ENCODE data around the gene CEP164. TPM values are rescaled to one million over a fixed set of nuclear protein-coding genes. Genes with fewer than 3 reads are reported as not detected.

The CEP164 gene
- 30.7 TPM for total RNA-seq

DNA sequence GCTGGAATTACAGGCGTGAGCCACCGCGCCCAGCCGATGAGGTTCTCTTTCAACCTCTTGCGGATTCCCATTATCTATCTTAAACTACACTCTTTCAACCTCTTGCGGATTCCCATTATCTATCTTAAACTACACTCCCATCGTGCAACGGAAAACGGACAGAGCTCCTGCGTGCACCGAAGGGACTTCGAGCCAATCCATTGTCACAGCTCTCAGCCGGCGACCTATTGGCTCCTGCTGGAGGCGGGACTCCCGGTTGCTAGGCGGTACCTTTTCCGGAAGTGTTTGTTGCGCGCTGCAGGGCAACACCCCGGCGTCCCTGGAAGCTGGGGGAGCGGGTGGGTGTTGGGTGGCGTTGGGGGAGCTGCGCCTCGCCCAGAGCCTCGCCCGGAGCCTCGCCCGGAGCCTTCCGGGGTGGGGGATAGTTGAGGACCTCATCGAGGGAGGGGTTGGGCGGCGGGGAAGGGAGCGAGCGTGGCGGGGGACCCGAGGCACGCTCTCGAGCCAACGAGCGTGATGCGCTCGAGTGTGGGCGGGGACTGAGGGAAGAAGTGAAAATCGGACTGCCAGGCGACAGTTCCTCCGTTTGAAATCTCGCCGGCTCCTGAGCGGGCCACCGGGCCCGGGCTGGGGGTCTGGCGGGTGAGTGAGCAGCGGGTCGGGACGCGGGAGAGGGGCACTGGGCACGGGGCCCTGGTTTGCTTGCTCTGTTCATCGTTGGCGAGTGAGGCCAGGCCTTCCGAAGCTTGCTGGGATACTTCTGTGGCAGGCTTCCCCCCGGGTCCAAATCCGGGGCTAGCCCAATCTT, at the start of gene CEP164:
TSS of gene CEP164 (plus strand) at position 288 of the 808 bp plus-strand sequence. CDS start 10,733 bp downstream, outside the sequence.
- DNase-seq (ENCODE audit: low spot score) = peak; percentile 97

DNA sequence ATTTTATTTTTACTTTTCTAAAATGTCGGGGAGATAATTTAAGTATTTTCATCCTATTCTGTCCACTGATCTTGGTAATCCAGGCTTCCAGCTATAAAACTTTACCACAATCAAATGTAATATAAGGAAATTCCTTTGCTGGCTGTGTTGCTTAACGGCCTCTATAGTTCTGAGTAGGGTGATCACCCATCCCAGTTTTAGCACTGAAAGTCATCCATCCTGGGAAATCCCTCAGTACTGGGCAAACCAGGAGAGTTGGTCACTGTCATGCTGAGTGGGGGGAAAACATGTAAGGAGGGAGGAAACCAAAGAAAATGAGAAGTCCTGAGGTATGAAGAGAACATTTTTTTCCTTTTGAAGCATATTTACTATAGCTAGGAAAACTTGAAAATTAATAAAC, 49.3 kb upstream of the CEP164 start:
- no peak for DNase-seq (ENCODE audit: low spot score)

DNA sequence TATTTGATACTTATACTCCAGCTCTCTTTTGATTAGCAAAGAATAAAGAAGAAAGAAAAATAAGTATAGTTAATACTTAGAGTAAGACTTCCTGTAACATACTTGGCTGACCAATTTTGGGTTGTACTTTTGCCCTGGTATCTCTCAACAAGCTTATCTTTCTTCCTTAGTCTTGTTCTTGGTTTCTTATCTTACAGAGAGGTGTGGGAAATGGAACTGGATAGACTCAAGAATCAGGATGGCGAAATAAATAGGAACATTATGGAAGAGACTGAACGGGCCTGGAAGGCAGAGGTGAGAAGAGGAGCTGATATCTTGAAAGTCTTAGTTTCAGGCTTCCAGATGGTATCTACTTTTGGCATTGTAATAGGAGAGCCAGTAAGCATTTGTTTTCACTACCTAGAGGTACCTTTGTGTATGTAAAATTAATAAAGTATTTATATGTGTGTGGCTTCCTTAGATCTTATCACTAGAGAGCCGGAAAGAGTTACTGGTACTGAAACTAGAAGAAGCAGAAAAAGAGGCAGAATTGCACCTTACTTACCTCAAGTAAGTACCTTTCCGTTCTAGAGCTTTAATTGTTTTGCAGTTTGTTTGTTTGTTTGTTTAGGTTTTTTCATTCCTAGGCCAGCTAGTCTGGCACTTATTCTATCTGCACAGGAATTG, 47.8 kb upstream of the CEP164 start:
- no peak for DNase-seq (ENCODE audit: low spot score)

DNA sequence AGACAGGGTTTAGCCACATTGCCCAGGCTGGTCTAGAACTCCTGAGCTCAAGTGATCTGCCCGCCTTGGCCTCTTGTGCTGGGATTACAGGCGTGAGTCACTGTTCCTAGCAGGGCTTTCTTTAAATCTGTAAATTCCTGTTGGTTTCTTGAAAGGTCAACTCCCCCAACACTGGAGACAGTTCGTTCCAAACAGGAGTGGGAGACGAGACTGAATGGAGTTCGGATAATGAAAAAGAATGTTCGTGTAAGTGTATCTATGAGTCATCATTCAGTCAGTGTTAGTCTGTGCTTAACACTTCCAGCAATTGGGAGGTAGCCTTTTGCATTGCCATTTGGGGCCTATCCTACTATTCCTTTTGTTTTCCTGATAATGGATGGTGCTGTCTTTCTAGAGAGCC, 46.5 kb upstream of the CEP164 start:
- no peak for DNase-seq (ENCODE audit: low spot score)

DNA sequence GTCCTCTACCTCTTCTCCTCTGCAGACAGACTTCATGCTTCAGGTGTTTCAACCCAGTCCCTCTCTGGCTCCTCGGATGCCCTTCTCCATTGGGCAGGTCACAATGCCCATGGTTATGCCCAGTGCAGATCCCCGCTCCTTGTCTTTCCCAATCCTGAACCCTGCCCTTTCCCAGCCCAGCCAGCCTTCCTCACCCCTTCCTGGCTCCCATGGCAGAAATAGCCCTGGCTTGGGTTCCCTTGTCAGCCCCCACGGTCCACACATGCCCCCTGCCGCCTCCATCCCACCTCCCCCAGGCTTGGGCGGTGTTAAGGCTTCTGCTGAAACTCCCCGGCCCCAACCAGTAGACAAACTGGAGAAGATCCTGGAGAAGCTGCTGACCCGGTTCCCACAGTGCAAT, 45.8 kb upstream of the CEP164 start:
- DNase-seq (ENCODE audit: low spot score) = no peak

DNA sequence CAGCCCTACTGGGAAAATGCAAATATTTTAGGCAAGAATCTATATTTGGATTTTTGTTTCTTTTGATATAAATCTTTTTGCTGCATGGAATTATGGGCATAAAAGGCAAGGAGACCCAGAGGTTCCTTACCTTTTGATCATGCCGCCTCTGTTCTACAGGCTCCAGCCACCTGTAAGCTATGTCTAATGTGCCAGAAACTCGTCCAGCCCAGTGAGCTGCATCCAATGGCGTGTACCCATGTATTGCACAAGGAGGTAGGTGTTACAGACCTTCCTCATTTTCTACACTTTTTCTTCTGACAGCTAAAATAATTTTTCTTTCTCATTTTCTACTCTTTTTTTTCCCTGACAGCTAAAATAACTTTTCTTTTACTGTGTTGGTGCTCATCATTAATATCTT, 44.7 kb upstream of the CEP164 start:
- DNase-seq (ENCODE audit: low spot score) = no peak

DNA sequence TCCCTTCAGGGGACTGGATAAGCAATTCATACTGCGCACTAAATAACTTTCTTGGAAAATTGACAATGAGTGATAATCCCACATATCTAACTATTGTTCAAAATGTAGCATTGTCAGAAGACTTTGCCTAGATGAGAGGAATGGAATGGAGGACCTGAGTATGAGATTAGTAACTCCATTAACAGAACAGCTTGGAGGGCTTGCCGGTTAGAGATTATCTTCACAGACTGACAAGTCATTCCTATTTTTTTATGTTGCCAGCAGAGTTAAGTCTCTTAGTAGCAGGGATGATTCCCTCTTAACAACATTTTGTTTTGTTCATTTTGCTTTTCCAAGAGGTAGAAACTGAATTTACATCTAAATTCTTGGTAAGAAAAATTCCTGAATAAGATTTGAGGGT, 43.6 kb upstream of the CEP164 start:
- DNase-seq (ENCODE audit: low spot score) = no peak

DNA sequence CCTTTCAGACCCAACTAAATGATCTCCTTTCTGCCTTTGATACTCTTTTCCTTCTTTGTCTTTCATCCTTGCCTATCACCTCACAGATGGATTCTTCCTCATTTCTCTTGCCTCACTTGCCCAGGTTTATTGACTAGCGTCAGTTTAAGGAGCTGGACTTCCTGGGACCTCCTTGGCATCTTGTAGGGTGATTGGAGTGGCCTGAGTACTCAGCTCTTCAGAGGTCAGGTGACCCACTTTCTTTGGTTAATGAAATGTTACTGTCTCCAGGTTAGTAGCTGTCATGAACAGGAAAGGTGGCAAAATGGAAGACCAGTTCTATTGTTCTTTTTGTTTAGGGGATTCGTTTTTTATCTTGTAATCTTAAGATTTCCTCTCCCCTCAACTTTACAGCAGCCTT, 41.1 kb upstream of the CEP164 start:
- DNase-seq (ENCODE audit: low spot score) = no peak

DNA sequence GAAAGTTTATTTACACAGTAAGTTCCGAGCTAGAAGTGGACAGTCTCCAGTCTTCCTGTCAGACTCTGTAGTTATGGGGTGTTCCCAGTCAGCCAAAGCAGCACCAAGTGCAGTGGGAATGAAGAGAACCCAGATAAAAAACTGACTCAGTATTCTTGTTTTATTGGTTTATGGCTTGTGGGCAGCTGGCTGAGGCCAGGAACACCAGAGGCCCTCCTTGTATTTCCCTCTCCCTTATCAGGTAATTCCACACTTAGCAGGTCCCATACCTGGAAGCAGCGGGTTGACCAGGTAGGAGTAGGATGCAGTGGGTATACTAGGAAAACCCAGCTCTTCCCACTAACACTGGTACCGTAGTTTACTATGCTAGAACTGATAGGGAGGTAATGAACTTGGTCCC, 40.0 kb upstream of the CEP164 start:
- DNase-seq (ENCODE audit: low spot score) = no peak

DNA sequence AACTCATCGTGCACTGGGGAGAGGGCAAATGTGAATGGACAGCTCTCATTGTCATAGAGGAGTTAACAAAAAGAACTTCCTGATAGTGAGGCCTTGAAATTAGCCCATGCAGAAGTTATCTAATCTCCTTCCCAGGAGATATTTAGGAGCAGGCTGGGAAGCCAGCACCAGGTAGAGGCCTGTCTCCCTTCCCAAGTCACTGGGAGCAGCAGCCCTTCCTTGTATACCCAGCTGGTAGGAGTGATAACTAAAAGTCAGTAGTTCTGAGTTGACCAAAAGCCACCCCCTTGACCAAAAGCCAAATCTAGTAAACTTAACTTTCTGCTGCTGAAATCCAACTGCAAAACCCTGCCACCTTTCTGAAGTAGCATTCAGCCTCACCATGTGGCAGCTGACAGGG, 37.9 kb upstream of the CEP164 start:
- no peak for DNase-seq (ENCODE audit: low spot score)

DNA sequence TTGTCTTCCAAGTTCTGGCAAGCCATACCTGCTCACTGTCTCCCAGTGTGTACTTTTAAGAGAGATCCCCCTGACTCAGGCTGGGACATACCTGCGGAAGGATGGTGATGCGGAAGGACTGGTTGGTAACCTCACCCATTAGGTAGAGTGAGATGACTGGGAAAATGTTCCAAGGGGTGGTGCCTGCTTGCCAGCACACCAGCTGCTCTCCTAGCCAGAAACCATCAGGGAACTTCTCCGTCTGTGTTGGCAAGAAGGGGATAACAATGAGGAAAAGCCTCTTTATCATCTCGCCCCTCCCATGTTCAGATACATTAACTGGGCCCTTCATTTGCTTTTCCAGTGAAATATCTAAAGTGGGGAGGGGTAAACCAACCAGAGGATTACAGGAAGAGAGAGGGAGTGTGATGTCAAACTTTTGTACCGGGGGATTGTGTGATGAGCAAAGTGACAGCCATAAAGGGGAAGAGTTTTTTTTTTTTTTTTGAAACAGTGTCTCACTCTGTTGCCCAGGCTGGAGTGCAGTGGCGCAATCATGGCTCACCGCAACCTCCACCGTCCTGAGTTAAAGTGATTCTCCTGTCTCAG, 36.8 kb upstream of the CEP164 start, which contains the start of gene BACE1-AS:
TSS of gene BACE1-AS (plus strand) at position 538 of the 588 bp plus-strand sequence.
- DNase-seq (ENCODE audit: low spot score) = no peak

DNA sequence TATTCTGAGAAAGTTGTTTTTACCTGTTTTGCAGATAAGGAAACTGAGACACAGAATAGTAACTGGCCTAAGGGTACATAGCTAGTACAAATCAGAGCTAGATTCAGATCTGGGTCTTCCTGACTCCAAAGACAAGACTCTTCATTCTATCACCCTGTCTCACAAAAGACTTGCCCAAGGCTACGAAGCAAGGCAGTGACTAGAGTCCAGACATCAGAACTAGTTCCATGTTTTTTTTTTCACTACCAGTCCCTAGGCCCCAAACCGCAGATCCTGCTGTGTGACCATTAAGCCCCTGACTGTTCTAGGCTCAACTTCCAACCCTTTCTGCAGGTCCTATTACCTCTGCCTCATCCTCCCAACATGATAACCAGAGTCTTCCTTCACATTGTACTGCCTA, 35.0 kb upstream of the CEP164 start:
- DNase-seq (ENCODE audit: low spot score) = no peak

DNA sequence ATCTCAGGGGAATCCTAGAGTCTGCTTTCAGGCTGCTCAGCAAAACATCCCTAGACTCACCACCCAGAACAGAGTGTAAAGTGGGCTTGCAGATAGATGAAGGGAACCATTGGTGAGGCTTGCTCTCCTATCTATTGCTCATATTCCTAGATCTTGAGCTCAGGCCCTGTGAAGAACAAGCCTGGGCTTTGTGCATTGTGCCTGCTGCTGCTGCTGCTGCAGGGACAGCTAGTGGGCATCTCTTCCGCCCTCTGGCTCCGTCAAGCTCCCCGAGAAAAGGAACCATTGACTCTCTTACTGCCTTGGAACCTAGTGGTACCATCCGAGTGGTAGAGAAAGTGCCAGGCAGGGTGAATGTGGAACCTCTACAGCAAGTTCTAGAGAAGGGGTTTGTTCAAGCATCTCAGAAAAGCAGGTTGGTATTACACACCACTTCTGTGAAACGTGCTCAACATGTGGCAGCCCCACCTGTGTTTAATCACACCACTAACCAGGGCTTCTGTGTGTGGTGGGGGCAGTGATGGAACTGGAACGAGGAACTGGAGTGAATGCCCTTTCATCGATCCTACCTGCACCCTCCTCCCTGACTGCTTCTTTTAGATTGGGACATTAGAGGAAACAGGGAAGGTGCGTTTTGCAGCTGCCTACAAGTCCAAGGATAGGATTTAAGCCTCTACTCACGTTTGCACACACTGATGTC, 32.1 kb upstream of the CEP164 start:
- DNase-seq (ENCODE audit: low spot score) = no peak

DNA sequence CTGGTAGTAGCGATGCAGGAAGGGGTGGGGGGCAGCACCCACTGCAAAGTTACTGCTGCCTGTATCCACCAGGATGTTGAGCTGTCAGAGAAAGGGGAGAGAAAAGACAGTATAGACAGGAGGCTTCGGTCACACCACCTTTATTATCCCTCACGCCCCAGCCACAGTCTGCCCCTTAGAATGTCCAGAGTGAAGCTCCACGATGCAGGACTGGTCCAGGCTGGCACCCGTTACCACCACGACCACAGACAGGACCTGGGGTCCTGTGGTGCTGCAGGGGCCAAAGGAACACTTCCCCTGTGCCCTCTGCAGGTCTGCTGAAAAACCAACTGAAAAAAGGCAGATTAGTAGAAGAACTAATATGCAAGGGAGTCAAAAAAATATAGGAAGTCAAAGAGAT, 30.8 kb upstream of the CEP164 start:
- no peak for DNase-seq (ENCODE audit: low spot score)

DNA sequence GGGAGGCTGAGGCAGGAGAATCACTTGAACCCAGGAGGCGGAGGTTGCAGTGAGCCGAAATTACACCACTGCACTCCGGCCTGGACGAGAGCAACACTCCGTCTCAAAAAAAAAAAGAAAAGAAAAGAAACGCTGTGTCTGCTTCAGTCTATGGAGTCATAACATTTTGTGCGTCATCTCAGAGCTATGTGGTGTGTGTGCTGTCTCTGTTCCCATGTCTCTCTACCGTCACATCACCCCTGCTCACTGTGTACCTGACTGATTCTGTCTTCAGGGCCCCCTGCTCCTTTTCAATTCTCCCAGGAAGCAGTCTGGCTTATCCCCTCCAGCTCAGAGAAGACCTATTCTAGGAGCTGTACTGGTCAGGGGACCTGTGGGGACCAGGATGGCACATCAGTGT, 29.5 kb upstream of the CEP164 start:
- no peak for DNase-seq (ENCODE audit: low spot score)

DNA sequence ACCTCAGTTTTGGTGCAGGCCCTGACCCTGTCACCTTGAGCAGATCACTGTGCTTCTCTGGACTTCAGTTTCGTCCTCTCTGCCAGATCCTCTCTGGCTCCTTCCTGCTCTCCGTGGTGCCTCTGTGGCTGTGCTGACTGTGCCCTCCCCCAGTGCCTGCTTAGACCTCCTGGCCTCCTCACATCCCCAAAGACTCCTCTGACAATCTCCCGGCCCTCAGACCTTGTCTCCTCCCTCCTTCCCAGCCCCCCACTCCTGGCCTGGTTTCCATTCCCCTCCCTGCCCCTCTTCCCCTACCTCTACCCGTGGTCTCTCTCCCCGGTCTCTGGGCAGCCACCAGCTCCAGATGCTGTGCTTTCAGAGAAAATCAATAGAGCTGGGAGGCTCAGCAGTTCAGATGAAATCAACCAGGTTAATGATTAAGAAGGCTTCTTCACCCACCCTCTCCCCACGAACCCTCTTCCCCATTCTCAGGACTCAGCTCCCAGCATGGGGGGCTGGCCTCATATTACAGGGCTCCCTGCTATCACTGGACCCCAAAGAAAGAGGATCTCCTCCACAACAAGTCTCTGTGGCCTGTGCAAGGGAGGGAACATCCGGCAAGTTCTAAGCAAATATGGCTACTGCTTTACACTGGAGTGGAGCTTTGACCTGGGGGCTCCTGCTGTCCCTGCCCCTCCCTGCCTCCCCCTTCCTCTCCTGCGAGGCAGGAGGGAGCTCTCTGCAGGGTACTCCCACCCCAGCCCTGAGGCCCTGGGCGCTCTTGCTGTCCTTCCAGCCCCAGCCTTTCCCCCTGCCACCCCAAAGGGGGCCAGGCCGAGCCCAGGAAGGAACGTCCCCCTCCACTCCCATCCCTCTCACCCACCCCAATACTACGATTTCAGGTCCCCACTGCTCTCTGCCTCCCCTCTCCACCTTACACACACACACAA, 28.0 kb upstream of the CEP164 start:
- no peak for DNase-seq (ENCODE audit: low spot score)

DNA sequence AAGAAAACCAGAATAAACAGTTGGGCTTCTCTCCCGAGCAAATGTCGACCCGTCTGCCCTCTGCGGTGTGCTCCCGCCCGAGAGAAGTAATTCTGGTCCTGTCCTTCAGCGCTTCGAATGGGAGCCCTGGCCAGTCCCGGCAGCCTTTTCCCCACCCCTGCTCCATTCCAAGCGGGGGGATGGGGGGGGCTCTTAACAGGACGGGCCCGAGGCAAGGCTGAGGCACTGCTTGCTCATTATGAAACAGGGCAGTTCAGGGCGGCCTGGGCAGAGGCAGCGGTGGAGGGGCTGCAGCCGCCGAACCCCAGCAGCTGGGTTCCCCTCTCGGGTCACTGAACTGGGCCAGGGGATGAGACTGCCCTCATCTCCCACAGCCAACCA, 27.4 kb upstream of the CEP164 start:
- DNase-seq (ENCODE audit: low spot score) = peak; percentile 26

DNA sequence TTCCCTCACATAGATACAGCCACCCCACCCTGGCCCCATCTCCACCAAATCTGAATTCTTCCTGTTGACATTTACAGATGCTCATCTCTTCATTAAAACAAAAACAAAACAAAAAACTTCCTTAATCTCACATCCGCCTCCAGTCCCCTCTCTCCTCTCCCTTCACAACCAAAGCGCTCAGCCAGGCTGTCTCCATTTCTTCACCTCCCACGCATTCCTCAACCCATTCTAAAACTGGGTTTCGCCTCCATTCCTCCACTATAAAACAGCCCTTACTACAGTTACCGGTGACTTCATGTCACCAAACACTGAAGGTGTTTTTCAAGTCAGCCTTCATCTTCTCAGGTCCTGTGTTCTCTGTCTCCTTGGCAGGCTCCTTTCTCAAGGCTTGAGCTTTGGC, 26.9 kb upstream of the CEP164 start:
- no peak for DNase-seq (ENCODE audit: low spot score)

DNA sequence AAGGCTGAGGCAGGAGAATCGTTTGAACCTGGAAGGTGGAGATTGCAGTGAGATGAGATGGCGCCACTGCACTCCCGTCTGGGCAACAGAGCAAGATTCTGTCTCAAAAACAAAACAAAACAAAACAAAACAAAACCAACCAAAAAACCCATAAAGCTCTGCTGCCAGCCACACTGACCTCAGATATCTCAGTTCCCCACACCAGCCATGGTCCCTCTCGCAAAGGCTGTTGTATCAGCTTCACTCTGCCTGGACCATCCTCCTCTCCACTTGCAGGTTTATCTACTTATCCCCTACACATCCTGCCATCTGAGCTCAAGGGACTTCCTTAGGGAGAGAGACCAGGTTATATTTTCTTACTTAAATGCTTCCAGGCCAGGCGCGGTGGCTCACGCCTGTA, 25.4 kb upstream of the CEP164 start:
- no peak for DNase-seq (ENCODE audit: low spot score)

DNA sequence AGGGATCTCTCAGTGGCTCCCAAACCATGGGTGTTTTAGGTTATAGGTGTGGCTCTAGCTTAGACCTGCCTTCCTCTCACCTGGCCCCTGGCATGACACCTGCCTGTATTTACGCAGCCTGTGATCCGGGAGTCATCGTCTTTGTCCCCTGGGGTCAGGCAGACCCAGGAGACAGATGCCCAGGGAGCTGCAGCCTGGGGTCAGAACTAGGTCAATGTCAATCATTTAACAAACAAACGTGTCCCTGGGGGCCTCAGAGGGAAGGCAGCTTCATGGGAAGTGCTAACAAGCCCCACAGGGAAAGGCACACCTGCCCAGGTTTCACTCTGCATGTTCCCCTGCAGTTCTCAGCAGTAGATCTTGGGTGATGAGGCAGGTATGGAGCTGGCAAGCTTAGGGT, 24.6 kb upstream of the CEP164 start:
- no peak for DNase-seq (ENCODE audit: low spot score)

DNA sequence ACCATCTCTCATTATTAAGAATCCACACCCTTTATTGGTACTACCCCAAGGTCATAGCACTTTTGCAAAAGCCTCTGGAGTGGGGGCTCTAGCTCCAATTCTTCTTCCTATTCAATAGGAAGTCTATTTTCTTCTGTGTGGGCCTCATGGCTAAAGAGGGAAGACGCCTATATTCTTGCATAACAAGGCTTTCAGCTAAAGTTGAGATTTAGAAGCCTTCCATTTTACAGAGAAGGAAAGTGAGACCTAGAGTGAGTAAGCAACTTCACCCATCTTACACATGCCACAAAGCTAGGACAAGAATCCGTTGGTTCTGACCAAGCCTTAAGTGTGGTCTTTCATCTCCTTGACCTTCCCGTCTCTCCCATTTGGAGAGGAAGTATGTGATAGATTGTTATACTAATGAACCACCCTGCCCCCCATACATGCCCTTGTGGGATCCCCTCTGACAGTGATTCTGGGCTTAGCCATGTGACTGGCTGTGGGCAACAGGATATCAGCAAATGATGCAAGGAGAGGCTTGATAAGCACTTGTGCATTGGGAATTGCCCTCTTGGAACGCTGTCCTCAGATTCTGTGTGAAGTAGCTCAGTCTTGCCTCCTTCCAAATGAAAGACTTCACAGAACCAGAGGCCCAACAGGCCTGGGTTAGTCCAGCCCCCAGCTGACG, 23.9 kb upstream of the CEP164 start:
- DNase-seq (ENCODE audit: low spot score) = no peak

Measured in mucosa of gallbladder (tissue), 1 donor.